Measurements from ENCODE around the gene SLC25A21.

Gene SLC25A21

DNA sequence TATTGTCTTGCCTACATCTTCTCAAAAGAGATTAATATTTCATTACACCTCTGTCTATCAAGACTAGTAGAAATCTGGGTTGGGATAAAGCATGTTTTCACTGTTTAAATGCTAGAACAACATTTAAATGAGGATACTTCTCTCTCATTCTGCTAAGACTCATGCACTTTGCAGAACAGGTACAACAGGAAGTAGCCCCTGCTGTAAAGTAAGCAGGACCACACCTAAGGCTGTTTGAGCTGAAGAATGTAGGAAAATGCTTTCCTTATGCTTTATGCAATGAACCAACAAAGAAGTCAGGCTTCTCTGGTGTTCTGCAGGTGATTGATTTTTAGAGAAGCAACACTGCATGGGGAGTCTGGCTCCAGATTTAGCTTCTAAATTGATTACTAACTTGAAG lies 421.3 kb downstream of the SLC25A21 start:
- DNase-seq (ENCODE audit: low read depth) = no peak
- no peak overlapping the region for H3K4me3 ChIP-seq (ENCODE audit: low read depth, low read length)
- TF ChIP-seq, protein P1, sequence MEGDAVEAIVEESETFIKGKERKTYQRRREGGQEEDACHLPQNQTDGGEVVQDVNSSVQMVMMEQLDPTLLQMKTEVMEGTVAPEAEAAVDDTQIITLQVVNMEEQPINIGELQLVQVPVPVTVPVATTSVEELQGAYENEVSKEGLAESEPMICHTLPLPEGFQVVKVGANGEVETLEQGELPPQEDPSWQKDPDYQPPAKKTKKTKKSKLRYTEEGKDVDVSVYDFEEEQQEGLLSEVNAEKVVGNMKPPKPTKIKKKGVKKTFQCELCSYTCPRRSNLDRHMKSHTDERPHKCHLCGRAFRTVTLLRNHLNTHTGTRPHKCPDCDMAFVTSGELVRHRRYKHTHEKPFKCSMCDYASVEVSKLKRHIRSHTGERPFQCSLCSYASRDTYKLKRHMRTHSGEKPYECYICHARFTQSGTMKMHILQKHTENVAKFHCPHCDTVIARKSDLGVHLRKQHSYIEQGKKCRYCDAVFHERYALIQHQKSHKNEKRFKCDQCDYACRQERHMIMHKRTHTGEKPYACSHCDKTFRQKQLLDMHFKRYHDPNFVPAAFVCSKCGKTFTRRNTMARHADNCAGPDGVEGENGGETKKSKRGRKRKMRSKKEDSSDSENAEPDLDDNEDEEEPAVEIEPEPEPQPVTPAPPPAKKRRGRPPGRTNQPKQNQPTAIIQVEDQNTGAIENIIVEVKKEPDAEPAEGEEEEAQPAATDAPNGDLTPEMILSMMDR (IDR thresholded peaks at IDR 0.05; ENCODE audit: low read depth, low read length, missing control alignments) = no peak

DNA sequence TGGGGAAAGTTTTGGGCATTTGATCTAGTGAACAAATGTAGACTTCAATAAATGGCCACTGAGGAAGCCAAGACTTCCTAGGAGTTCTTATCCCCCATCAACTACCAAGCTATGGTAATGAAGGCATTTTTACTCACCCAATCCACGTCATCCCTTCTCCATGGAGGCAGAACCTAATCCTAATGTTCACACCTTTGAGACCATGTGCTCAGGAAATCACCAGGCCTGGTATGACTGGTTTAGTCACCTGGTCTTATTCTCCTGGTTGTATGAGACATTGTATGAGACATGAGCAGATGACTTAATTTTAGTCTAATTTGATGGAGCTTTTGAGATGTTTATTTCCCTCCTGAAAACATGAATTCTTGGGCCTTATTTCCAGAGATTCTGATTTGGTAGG lies 422.2 kb downstream of the SLC25A21 start:
- TF ChIP-seq, protein P1 (IDR thresholded peaks at IDR 0.05; ENCODE audit: low read depth, low read length, missing control alignments) = no peak
- no peak for DNase-seq (ENCODE audit: low read depth)
- no peak overlapping the region for H3K4me3 ChIP-seq (ENCODE audit: low read depth, low read length)

DNA sequence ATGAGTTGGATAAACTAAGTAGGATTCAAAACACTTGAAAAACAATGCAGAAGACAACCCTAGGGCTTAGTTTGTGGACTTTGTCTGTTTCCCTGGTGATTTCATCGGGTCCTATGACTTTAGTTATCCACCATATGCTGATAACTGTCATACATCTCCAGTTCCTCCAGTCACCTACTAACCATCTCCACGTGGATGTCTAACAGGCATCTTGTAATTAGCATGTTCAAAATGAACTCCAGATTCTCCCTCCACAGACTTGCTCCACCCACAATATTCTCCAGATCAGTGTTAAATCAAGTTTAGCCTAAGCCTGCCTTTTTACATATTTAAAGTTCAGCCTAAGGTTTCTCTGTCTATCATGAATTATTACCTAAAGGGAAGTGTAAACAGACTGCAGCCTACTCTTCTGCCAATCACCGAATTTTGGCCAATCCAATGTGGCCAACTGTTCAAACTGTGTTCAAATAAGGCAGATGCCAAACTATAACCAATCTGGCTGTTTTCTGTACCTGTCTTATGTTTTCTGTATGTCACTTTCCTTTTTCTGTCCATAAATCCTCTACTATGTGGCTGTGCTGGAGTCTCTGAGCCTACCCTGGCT lies 423.7 kb downstream of the SLC25A21 start:
- TF ChIP-seq, protein P1 (IDR thresholded peaks at IDR 0.05; ENCODE audit: low read depth, low read length, missing control alignments) = no peak
- no peak for DNase-seq (ENCODE audit: low read depth)
- no peak overlapping the region for H3K4me3 ChIP-seq (ENCODE audit: low read depth, low read length)

DNA sequence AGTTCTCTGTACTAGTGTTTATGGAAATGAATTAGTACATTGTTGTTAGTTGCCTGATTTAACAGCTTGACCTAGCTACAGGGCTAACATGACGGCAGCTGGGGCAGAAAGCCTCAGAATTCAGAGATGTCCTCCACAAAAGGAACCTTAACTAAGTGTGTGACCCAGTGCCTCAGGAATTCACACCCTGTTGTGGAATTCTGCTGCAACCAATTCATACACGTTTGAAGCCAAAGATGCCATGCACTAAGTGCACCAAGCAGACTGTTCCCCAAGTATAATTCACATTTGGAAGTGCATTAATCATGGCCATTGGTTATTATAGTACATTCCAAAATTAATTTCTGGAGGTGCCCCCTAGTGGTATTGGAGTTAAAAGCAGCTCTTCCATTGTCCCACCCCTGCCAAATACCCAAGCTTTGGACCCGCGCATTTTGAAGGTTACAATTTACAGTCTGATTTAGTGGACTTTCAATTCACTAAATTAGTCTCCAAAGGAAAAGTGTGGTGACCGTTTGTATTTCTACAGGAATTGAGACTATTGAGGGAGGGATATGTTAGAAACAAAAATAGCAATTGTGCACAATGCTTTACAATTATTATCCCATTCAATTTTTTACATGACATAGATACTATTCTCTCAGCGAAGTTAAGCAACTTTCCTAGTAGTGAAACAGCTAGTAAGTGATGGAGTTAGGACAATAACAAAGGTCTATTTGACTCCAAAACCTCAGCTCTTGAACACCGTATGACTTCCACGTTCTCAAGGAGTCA lies 424.8 kb downstream of the SLC25A21 start:
- TF ChIP-seq, protein P1 (IDR thresholded peaks at IDR 0.05; ENCODE audit: low read depth, low read length, missing control alignments) = peak; percentile 59
- no peak overlapping the region for H3K4me3 ChIP-seq (ENCODE audit: low read depth, low read length)
- DNase-seq (ENCODE audit: low read depth) = no peak

DNA sequence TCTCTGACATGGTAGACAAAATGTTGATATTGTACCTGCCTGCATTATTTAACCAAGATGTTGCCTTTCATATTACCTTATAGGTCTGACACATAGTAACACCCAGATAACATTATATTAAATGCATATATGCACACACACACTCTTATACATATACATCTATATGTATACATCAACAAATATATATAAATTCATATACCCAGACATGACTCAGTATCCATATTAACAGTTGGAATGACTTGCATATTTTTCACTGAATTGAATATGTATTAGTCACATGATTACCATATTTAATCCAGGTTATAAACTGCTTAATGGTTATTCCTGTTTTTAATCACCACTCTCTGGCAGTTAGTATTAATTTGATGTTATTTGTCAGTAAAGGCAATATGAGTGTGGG lies 425.5 kb downstream of the SLC25A21 start:
- no peak overlapping the region for H3K4me3 ChIP-seq (ENCODE audit: low read depth, low read length)
- TF ChIP-seq, protein P1 (IDR thresholded peaks at IDR 0.05; ENCODE audit: low read depth, low read length, missing control alignments) = no peak
- DNase-seq (ENCODE audit: low read depth) = no peak

DNA sequence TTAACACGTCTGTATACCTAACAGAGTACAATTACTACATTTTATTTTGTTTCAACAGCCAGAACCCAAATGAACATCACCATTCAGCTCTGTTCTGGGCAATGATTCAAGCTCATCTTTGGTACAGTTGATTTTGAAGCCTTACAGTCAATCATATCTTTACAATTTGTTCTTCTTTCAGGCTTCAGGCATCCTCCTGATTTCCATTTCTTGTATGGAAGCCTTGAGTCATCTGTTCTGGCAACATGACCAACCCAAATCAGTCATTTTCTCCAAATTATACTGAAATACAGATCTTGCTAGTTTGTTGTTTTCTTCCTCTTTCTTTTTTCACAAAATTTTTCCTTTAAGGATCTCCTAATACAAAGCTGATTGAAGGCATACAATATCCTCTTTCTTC lies 430.5 kb downstream of the SLC25A21 start:
- DNase-seq (ENCODE audit: low read depth) = no peak
- no peak overlapping the region for H3K4me3 ChIP-seq (ENCODE audit: low read depth, low read length)
- TF ChIP-seq, protein P1 (IDR thresholded peaks at IDR 0.05; ENCODE audit: low read depth, low read length, missing control alignments) = no peak

DNA sequence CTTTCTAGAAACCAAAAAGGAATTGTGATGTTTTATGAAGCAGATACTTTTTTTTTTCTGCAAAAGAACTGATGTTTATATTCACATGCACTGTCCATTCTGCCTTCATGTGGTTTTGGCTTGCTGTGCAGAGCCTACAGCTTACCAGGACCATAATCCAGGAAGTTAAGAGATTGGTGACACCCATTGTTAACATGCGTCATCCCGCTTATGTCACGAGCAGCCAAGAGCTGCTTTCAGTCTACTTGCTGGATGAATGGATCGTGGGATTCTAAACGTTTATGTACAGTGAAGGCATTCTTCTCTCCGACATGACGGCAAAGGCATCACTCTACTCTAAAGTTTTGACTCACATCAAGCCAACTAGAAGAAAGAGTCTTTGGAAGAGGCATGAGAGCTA lies 434.1 kb downstream of the SLC25A21 start:
- DNase-seq (ENCODE audit: low read depth) = no peak
- H3K4me3 ChIP-seq (ENCODE audit: low read depth, low read length) = no peak overlapping the region
- TF ChIP-seq, protein P1 (IDR thresholded peaks at IDR 0.05; ENCODE audit: low read depth, low read length, missing control alignments) = no peak

All from GM12864 (cell line).